EH (cell line): ENCODE results near the gene FTSJ1.
"Not testable (repeated sequence)": the region's sequence is repeated elsewhere in the genome, so short reads cannot be mapped to it uniquely, and the experiment has no call there.

Experiments used
- DNase-seq: peaks from one replicate; pipeline ENCODE4 v3.0.0-alpha.2; 2015; ENCODE audit warnings: low read depth

The FTSJ1 gene

GRCh38 chrX:48475774-48476577, at the start of gene FTSJ1:
TSS of gene FTSJ1 (plus strand) at chrX:48476199. CDS start at chrX:48478048, 1,849 bp downstream.
- DNase-seq, result peak; percentile 95

- not testable (repeated sequence) for DNase-seq
Measured at GRCh38 chrX:48427027-48427716, 48.8 kb upstream of the FTSJ1 start.

- DNase-seq, result not testable (repeated sequence)
Measured at GRCh38 chrX:48429606-48430005, 46.4 kb upstream of the FTSJ1 start.

- peak; percentile 4 for DNase-seq
Measured at GRCh38 chrX:48430166-48430565, 45.8 kb upstream of the FTSJ1 start.

GRCh38 chrX:48433713-48434112, 42.3 kb upstream of the FTSJ1 start:
- not testable (repeated sequence) for DNase-seq

- not testable (repeated sequence) for DNase-seq
Measured at GRCh38 chrX:48447201-48447600, 28.8 kb upstream of the FTSJ1 start.

- no peak for DNase-seq
Measured at GRCh38 chrX:48450076-48450475, 25.9 kb upstream of the FTSJ1 start.

GRCh38 chrX:48451708-48452107, 24.3 kb upstream of the FTSJ1 start:
- no peak for DNase-seq

GRCh38 chrX:48456628-48457331, 19.2 kb upstream of the FTSJ1 start:
- no peak for DNase-seq

- DNase-seq, result no peak
Measured at GRCh38 chrX:48458711-48459110, 17.3 kb upstream of the FTSJ1 start.

- DNase-seq, result no peak
Measured at GRCh38 chrX:48459483-48459882, 16.5 kb upstream of the FTSJ1 start.

- DNase-seq, result no peak
Measured at GRCh38 chrX:48460031-48460430, 16.0 kb upstream of the FTSJ1 start.

- no peak for DNase-seq
Measured at GRCh38 chrX:48460606-48461005, 15.4 kb upstream of the FTSJ1 start.

- no peak for DNase-seq
Measured at GRCh38 chrX:48461830-48462229, 14.2 kb upstream of the FTSJ1 start.

GRCh38 chrX:48465336-48465933, 10.6 kb upstream of the FTSJ1 start:
- DNase-seq, result peak; percentile 90

- DNase-seq, result no peak
Measured at GRCh38 chrX:48466696-48467095, 9.3 kb upstream of the FTSJ1 start.

GRCh38 chrX:48467281-48467761, 8.7 kb upstream of the FTSJ1 start:
- DNase-seq, result no peak

- DNase-seq, result no peak
Measured at GRCh38 chrX:48468247-48468671, 7.7 kb upstream of the FTSJ1 start.

- no peak for DNase-seq
Measured at GRCh38 chrX:48468693-48469691, 7.0 kb upstream of the FTSJ1 start.

GRCh38 chrX:48470110-48470832, 5.7 kb upstream of the FTSJ1 start, which contains the start of gene SLC38A5:
TSS of gene SLC38A5 (minus strand) at chrX:48470260. CDS start at chrX:48467924, 2,336 bp downstream.
- DNase-seq, result no peak
